GM18909 (cell line): ENCODE data around the gene ANKRD61.
"Not testable (repeated sequence)": the region's sequence is repeated elsewhere in the genome, so short reads cannot be mapped to it uniquely, and the experiment has no call there.

Experiments used
- ATAC-seq: cut with Tn5 transposase; IDR thresholded peaks from one replicate; pipeline ENCODE4 v1.9.1; 2021; ENCODE audit warnings: mild to moderate bottlenecking; ENCODE audit not compliant: unreplicated experiment, poor library complexity

Gene ANKRD61

GRCh38 chr7:6030988-6031387 is at the start of gene ANKRD61:
Gene ANKRD61 (plus strand): TSS chr7:6031376. CDS start chr7:6031376, 0 bp downstream.
- ATAC-seq: no peak

- ATAC-seq: not testable (repeated sequence)
Observed at GRCh38 chr7:5987061-5987460, 44.1 kb upstream of the ANKRD61 start.

- ATAC-seq: no peak
Observed at GRCh38 chr7:5997210-5997808, 33.9 kb upstream of the ANKRD61 start.

- ATAC-seq: no peak
Observed at GRCh38 chr7:6007386-6007785, 23.8 kb upstream of the ANKRD61 start.

GRCh38 chr7:6007835-6008590 is 23.2 kb upstream of the ANKRD61 start:
- ATAC-seq: not testable (repeated sequence)

- ATAC-seq: peak; percentile 94
Observed at GRCh38 chr7:6008668-6009611, 22.2 kb upstream of the ANKRD61 start, which contains the start of the genes AIMP2 and PMS2. Gene AIMP2 (plus strand): TSS chr7:6009272. CDS start chr7:6009364, 92 bp downstream. Gene PMS2 (minus strand): TSS chr7:6009049. CDS start chr7:6009019, 30 bp downstream.

GRCh38 chr7:6010370-6010769 is 20.8 kb upstream of the ANKRD61 start:
- not testable (repeated sequence) for ATAC-seq

- ATAC-seq: no peak
Observed at GRCh38 chr7:6011541-6011940, 19.6 kb upstream of the ANKRD61 start.

GRCh38 chr7:6012355-6013104 is 18.6 kb upstream of the ANKRD61 start:
- no peak for ATAC-seq

GRCh38 chr7:6015917-6016652 is 15.1 kb upstream of the ANKRD61 start:
- no peak for ATAC-seq

- no peak for ATAC-seq
Observed at GRCh38 chr7:6016653-6016966, 14.6 kb upstream of the ANKRD61 start.

- ATAC-seq: no peak
Observed at GRCh38 chr7:6020371-6021286, 10.5 kb upstream of the ANKRD61 start.

GRCh38 chr7:6022707-6023106 is 8.5 kb upstream of the ANKRD61 start:
- ATAC-seq: no peak

- no peak for ATAC-seq
Observed at GRCh38 chr7:6023974-6024435, 7.2 kb upstream of the ANKRD61 start.

GRCh38 chr7:6026011-6026819 is 5.0 kb upstream of the ANKRD61 start:
- peak; percentile 89 for ATAC-seq

GRCh38 chr7:6026820-6027311 is 4.3 kb upstream of the ANKRD61 start:
- no peak for ATAC-seq

- ATAC-seq: no peak
Observed at GRCh38 chr7:6027806-6028365, 3.3 kb upstream of the ANKRD61 start.
